Lower leg skin (tissue), 3 donors: ENCODE results near the gene NME3.

Source experiments
- POLR2A ChIP-seq, 2 donors: fragments of 450-650 bp; IDR thresholded peaks; one replicate each; pipeline ENCODE4 v1.6.1; 2016 to 2017; ENCODE audit warnings: antibody characterized with exemption in 2 of 2, mild to moderate bottlenecking in 1 of 2, moderate library complexity in 1 of 2
- TF ChIP-seq, protein P1 (sequence below), 3 donors: fragments of 450-650 bp; IDR thresholded peaks; one replicate each; pipeline ENCODE4 v1.5.1; 2016; ENCODE audit warnings: antibody characterized with exemption in 3 of 3, mild to moderate bottlenecking in 3 of 3, moderate library complexity in 2 of 3

GRCh38 chr16:1810106-1810505 is 38.8 kb upstream of the NME3 start:
- TF ChIP-seq, protein P1, sequence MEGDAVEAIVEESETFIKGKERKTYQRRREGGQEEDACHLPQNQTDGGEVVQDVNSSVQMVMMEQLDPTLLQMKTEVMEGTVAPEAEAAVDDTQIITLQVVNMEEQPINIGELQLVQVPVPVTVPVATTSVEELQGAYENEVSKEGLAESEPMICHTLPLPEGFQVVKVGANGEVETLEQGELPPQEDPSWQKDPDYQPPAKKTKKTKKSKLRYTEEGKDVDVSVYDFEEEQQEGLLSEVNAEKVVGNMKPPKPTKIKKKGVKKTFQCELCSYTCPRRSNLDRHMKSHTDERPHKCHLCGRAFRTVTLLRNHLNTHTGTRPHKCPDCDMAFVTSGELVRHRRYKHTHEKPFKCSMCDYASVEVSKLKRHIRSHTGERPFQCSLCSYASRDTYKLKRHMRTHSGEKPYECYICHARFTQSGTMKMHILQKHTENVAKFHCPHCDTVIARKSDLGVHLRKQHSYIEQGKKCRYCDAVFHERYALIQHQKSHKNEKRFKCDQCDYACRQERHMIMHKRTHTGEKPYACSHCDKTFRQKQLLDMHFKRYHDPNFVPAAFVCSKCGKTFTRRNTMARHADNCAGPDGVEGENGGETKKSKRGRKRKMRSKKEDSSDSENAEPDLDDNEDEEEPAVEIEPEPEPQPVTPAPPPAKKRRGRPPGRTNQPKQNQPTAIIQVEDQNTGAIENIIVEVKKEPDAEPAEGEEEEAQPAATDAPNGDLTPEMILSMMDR (IDR thresholded peaks at IDR 0.05), result no peak
- no peak for TF ChIP-seq POLR2A (IDR thresholded peaks at IDR 0.05)
